Hepatocyte (in vitro differentiated cells): ENCODE results near the gene PTPRE. TPM values are rescaled to one million over a fixed set of nuclear protein-coding genes. Genes with fewer than 3 reads are reported as not detected.

Experiments
- DNase-seq: peaks from one replicate; pipeline ENCODE4 v3.0.0-alpha.2; 2016; ENCODE audit warnings: low spot score
- H2AFZ ChIP-seq: fragments of 200-600 bp; sonication (generic); 2 replicates; pipeline ENCODE4 v1.6.0; 2016; ENCODE audit warnings: antibody characterized with exemption, mild to moderate bottlenecking
- H3K27ac ChIP-seq: fragments of 200-600 bp; sonication (generic); 2 replicates; pipeline ENCODE4 v1.5.1; 2016; ENCODE audit warnings: mild to moderate bottlenecking
- H3K27me3 ChIP-seq: fragments of 200-600 bp; sonication (generic); 2 replicates; pipeline ENCODE4 v1.6.1; 2016
- H3K36me3 ChIP-seq: fragments of 200-600 bp; sonication (generic); replicated peaks from 2 replicates; pipeline ENCODE4 v1.5.1; 2016; ENCODE audit warnings: low read depth; ENCODE audit not compliant: insufficient read depth
- H3K4me1 ChIP-seq: fragments of 200-600 bp; sonication (generic); 2 replicates; pipeline ENCODE4 v1.5.1; 2016; ENCODE audit warnings: mild to moderate bottlenecking, moderate library complexity; ENCODE audit not compliant: insufficient read depth
- H3K4me2 ChIP-seq: fragments of 200-600 bp; sonication (generic); 2 replicates; pipeline ENCODE4 v1.6.0; 2016
- H3K4me3 ChIP-seq: fragments of 200-600 bp; sonication (generic); 2 replicates; pipeline ENCODE4 v1.5.1; 2016; ENCODE audit warnings: mild to moderate bottlenecking
- H3K79me2 ChIP-seq: fragments of 200-600 bp; sonication (generic); 2 replicates; pipeline ENCODE4 v1.6.0; 2017; ENCODE audit warnings: mild to moderate bottlenecking
- H3K9me2 ChIP-seq: fragments of 200-600 bp; sonication (generic); replicated peaks from 2 replicates; pipeline ENCODE4 v1.6.0; 2017; ENCODE audit warnings: mild to moderate bottlenecking; ENCODE audit not compliant: insufficient read depth
- H3K9me3 ChIP-seq: fragments of 200-600 bp; sonication (generic); 2 replicates; pipeline ENCODE4 v1.5.1; 2016; ENCODE audit warnings: low read depth, mild to moderate bottlenecking
- H4K20me1 ChIP-seq: fragments of 200-600 bp; sonication (generic); 2 replicates; pipeline ENCODE4 v1.6.0; 2016; ENCODE audit warnings: mild to moderate bottlenecking; ENCODE audit not compliant: insufficient read depth, poor library complexity, severe bottlenecking
- EZH2 ChIP-seq: fragments of 200-600 bp; sonication (generic); IDR thresholded peaks from 2 replicates; pipeline ENCODE4 v1.6.1; 2016; ENCODE audit warnings: antibody characterized with exemption, mild to moderate bottlenecking, borderline replicate concordance
- EZH2phosphoT487 ChIP-seq: fragments of 200-600 bp; sonication (generic); IDR thresholded peaks from one replicate; pipeline ENCODE4 v1.6.1; 2018; ENCODE audit warnings: antibody characterized with exemption, mild to moderate bottlenecking, low read depth, moderate library complexity; ENCODE audit not compliant: unreplicated experiment, severe bottlenecking
- WGBS: methylation state at CpG from one replicate; pipeline ENCODE4 v1.1.6; 2016; ENCODE audit warnings: low lambda C conversion rate; ENCODE audit errors: missing lambda C conversion rate; 5-methylcytosine and 5-hydroxymethylcytosine counted together
- polyA plus RNA-seq: library from polyadenylated mRNA; unstranded; fragments of >200 nt; fragmentation: Nextera tagmentation; extraction: Ambion mirVana; gene quantifications from 2 replicates; pipeline ENCODE4 v1.2.1, GENCODE V29; 2016
- total RNA-seq: library from RNA; depleted of rRNA; stranded (reverse); fragments of >200 nt; gene quantifications from 2 replicates; pipeline ENCODE4 v1.2.3, GENCODE V29; 2014
- TF ChIP-seq, protein P1 (sequence below): fragments of 200-600 bp; sonication (generic); IDR thresholded peaks from 2 replicates; pipeline ENCODE4 v1.5.1; 2016; ENCODE audit warnings: antibody characterized with exemption, mild to moderate bottlenecking; ENCODE audit not compliant: poor library complexity

PTPRE gene
- total and polyA plus RNA-seq, 2 experiments from 2014 or later, result 3.2 to 10.1 TPM

DNA sequence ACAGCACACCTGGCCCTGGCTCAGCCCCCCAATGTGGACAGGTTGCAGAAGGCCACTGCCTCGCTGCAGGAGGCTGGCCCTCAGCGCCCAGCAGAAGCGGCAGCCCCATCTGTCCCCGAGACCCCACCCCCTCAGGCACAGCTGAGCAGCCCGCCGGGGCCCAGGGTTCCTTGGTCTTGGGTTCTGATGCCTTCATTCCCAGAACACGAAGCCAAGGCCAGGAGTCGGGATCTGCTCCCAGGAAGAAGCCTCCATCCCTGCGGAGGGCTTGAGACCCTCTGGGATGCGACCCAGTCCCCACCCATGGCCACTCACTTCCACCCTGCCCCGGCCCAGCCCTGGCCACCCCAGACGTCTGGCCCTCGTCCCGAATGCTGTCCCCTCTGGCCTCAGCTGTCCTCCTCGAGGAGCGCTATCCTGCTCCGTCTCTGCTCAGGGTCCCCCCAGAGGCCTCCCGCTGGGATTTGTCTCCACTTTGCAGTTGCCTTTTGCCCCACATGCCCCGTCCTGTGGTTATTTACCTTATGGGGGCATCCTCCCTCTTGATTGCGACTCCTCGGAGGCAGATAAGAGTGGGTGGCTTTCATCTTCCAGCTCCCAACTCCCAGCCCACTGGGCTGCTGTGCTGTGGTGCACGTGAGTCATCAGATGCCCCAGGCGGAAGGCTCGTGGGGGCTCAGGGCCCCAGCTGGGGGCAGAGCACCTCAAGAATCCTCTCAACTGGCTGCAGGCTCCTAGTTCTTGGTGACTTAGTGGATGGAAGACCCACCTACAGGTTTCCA lies 121.8 kb downstream of the PTPRE start:
- Histone ChIP-seq H2AFZ (no peak overlapping the region), H3K4me1 (no peaks in the 10 kb centered on the region), H3K27me3 (no peaks in the 10 kb centered on the region), H4K20me1 (no peaks in the 10 kb centered on the region), H3K79me2 (no peaks in the 10 kb centered on the region), H3K9me3 (no peaks in the 10 kb centered on the region), H3K27ac (no peak overlapping the region), H3K4me3 (no peak overlapping the region), H3K36me3 (no peaks in the 10 kb centered on the region), H3K4me2 (no peak overlapping the region), H3K9me2 (no peaks in the 10 kb centered on the region)
- DNase-seq, result no peak
- WGBS, result 88% methylated on average over 21 of the region's 24 CpGs
- TF ChIP-seq, protein P1, sequence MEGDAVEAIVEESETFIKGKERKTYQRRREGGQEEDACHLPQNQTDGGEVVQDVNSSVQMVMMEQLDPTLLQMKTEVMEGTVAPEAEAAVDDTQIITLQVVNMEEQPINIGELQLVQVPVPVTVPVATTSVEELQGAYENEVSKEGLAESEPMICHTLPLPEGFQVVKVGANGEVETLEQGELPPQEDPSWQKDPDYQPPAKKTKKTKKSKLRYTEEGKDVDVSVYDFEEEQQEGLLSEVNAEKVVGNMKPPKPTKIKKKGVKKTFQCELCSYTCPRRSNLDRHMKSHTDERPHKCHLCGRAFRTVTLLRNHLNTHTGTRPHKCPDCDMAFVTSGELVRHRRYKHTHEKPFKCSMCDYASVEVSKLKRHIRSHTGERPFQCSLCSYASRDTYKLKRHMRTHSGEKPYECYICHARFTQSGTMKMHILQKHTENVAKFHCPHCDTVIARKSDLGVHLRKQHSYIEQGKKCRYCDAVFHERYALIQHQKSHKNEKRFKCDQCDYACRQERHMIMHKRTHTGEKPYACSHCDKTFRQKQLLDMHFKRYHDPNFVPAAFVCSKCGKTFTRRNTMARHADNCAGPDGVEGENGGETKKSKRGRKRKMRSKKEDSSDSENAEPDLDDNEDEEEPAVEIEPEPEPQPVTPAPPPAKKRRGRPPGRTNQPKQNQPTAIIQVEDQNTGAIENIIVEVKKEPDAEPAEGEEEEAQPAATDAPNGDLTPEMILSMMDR, result no peak
- TF ChIP-seq EZH2, result no peak
- TF ChIP-seq EZH2phosphoT487, result no peak

DNA sequence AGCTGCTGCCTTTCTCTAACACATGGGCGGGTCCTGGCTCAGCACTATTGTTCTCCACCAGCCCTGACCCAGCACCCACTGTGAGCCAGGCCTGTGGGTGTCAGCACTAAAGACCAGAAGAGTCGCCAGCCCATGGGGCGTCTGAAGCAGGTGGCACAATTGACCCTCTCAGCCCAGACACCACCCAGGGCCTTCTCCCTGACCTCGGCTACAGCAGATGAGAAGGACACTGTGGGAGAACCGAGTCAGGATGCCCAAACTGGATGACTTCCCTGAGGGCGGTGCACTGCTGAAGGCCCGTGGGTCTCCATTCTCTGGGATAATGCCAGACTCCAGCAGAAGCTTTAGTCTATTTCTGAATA lies 122.4 kb downstream of the PTPRE start:
- Histone ChIP-seq H3K4me3 (no peak overlapping the region), H3K36me3 (no peaks in the 10 kb centered on the region), H3K79me2 (no peaks in the 10 kb centered on the region), H3K4me2 (no peak overlapping the region), H3K9me2 (no peaks in the 10 kb centered on the region), H3K9me3 (no peaks in the 10 kb centered on the region), H3K4me1 (no peaks in the 10 kb centered on the region), H3K27ac (no peak overlapping the region), H2AFZ (no peak overlapping the region), H4K20me1 (no peaks in the 10 kb centered on the region), H3K27me3 (no peaks in the 10 kb centered on the region)
- no peak for TF ChIP-seq EZH2
- DNase-seq, result no peak
- 92% methylated on average over 7 of the region's 7 CpGs for WGBS

DNA sequence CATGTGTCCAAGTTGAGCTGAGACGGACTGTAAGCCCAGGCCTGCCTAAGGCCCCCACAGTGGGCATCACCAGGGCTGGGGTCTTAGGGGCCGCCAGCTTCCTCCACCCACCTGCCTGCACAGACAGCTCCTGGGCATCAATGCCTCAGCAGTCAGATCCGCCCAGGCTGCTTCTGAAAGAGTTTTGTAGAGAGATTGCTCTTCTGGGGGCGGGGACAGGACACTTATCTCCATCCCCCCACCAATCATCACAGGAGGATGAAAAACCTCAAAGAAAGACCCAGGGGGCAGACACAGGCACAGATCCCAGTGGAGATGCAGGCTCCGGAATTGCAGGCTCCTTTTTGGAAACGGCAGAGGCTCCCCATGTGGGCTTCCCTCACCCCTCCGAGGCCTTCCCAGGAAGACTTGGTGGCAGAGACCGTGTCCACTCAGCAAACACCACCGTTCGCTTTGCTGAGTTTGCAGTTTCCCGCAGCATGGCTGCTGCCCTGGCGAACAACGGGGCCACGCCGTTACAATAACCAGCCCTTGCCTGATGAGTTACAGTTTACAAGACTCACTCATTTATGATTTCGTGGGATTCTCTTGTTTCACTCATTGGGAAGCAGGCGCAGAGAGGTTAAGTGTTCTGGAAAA lies 122.9 kb downstream of the PTPRE start:
- H3K9me3 ChIP-seq, result no peaks in the 10 kb centered on the region
- H3K27ac ChIP-seq, result no peak overlapping the region
- TF ChIP-seq EZH2 (no peak), EZH2phosphoT487 (no peak)
- TF ChIP-seq, protein P1, result no peak
- H3K27me3 ChIP-seq, result no peaks in the 10 kb centered on the region
- no peaks in the 10 kb centered on the region for H4K20me1 ChIP-seq
- no peaks in the 10 kb centered on the region for H3K36me3 ChIP-seq
- DNase-seq, result no peak
- H3K4me1 ChIP-seq, result no peaks in the 10 kb centered on the region
- H2AFZ ChIP-seq, result no peak overlapping the region
- H3K9me2 ChIP-seq, result no peaks in the 10 kb centered on the region
- no peak overlapping the region for H3K4me3 ChIP-seq
- no peaks in the 10 kb centered on the region for H3K79me2 ChIP-seq
- no peak overlapping the region for H3K4me2 ChIP-seq
- WGBS, result 68% methylated on average over 17 of the region's 17 CpGs

DNA sequence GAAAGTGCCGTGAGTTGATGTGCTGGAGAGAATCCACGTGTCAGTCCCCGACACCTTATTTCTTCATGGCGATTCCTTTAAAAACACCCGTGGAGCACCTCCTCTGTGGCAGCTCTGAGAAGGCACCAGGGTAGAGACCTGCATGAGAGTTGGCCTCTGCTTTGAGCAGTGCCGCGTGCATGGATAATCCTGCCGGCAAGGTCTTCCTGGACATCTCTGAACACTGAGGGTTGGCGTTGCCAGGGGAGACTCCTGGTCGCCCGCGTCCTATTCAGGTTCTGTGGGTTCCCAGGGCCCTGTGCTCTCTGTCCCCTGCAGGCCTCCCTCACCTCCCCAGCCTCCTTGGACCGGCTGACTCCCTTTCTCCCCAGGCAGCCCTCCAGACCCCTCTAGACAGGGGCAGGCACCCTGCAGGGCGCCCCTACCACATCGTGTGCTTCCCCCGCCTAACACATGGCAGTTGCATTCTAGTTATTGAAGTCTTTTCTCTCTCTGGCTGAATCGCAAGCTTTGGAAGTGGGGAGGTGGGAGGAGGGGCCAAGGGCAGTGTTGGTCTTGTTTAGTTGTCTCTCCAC lies 123.7 kb downstream of the PTPRE start:
- no peak overlapping the region for H3K4me2 ChIP-seq
- H3K27me3 ChIP-seq, result no peaks in the 10 kb centered on the region
- no peak for DNase-seq
- no peaks in the 10 kb centered on the region for H3K9me3 ChIP-seq
- H3K4me1 ChIP-seq, result no peaks in the 10 kb centered on the region
- no peaks in the 10 kb centered on the region for H4K20me1 ChIP-seq
- H3K4me3 ChIP-seq, result no peak overlapping the region
- H3K27ac ChIP-seq, result no peak overlapping the region
- H3K9me2 ChIP-seq, result no peaks in the 10 kb centered on the region
- TF ChIP-seq EZH2, result no peak
- no peak for TF ChIP-seq EZH2phosphoT487
- TF ChIP-seq, protein P1, result no peak
- no peaks in the 10 kb centered on the region for H3K79me2 ChIP-seq
- H3K36me3 ChIP-seq, result no peaks in the 10 kb centered on the region
- 95% methylated on average over 17 of the region's 17 CpGs for WGBS
- no peak overlapping the region for H2AFZ ChIP-seq
